ENCODE data around the gene AMN1. TPM values are rescaled to one million over a fixed set of nuclear protein-coding genes. Genes with fewer than 3 reads are reported as not detected.
A peak's percentile ranks its signal among the peaks of the same experiment; 100 is the strongest.
"Not testable (repeated sequence)": the region's sequence is repeated elsewhere in the genome, so short reads cannot be mapped to it uniquely, and the experiment has no call there.

AMN1 gene
- total RNA-seq, 1 donor from 2014 or later: 5.6 TPM

GRCh38 chr12:31772186-31772585 lies 43.4 kb upstream of the AMN1 start:
- H3K27ac Mint-ChIP-seq (ENCODE audit: unreplicated experiment): peak overlapping the region; percentile 22
- no peaks in the 10 kb centered on the region for H3K9me3 Mint-ChIP-seq (ENCODE audit: unreplicated experiment)

GRCh38 chr12:31768046-31768445 lies 39.2 kb upstream of the AMN1 start:
- TF ChIP-seq CTCF (IDR thresholded peaks at IDR 0.05; ENCODE audit: unreplicated experiment): no peak
- Mint-ChIP-seq H3K27ac (ENCODE audit: unreplicated experiment) (no peak overlapping the region), H3K4me3 (ENCODE audit: unreplicated experiment) (no peak overlapping the region)

More at GRCh38 chr12:31772186-31772585, 43.4 kb upstream of the AMN1 start:
- Mint-ChIP-seq H3K27me3 (ENCODE audit: unreplicated experiment) (peaks cover 2% of the 10 kb centered on the region), H3K4me3 (ENCODE audit: unreplicated experiment) (no peak overlapping the region), H3K36me3 (ENCODE audit: low read depth, unreplicated experiment) (peaks cover 4% of the 10 kb centered on the region), H3K4me1 (ENCODE audit: unreplicated experiment) (peaks cover 18% of the 10 kb centered on the region)
- no peak for DNase-seq (ENCODE audit: low spot score)
- TF ChIP-seq CTCF (IDR thresholded peaks at IDR 0.05; ENCODE audit: unreplicated experiment): no peak

GRCh38 chr12:31765931-31766330 lies 37.1 kb upstream of the AMN1 start:
- Mint-ChIP-seq H3K4me1 (ENCODE audit: unreplicated experiment) (no peaks in the 10 kb centered on the region), H3K36me3 (ENCODE audit: low read depth, unreplicated experiment) (no peaks in the 10 kb centered on the region), H3K27me3 (ENCODE audit: unreplicated experiment) (peaks cover 2% of the 10 kb centered on the region)

More at GRCh38 chr12:31768046-31768445, 39.2 kb upstream of the AMN1 start:
- no peak for DNase-seq (ENCODE audit: low spot score)
- no peaks in the 10 kb centered on the region for H3K9me3 Mint-ChIP-seq (ENCODE audit: unreplicated experiment)
- H3K36me3 Mint-ChIP-seq (ENCODE audit: low read depth, unreplicated experiment): peaks cover 4% of the 10 kb centered on the region
- H3K27me3 Mint-ChIP-seq (ENCODE audit: unreplicated experiment): peaks cover 2% of the 10 kb centered on the region
- H3K4me1 Mint-ChIP-seq (ENCODE audit: unreplicated experiment): peaks cover 7% of the 10 kb centered on the region

GRCh38 chr12:31759632-31760459 lies 31.0 kb upstream of the AMN1 start:
- Mint-ChIP-seq H3K9me3 (ENCODE audit: unreplicated experiment) (no peaks in the 10 kb centered on the region), H3K36me3 (ENCODE audit: low read depth, unreplicated experiment) (no peaks in the 10 kb centered on the region), H3K27ac (ENCODE audit: unreplicated experiment) (no peak overlapping the region), H3K4me1 (ENCODE audit: unreplicated experiment) (peaks cover 4% of the 10 kb centered on the region), H3K27me3 (ENCODE audit: unreplicated experiment) (no peaks in the 10 kb centered on the region), H3K4me3 (ENCODE audit: unreplicated experiment) (no peak overlapping the region)
- DNase-seq (ENCODE audit: low spot score): no peak
- no peak for TF ChIP-seq CTCF (IDR thresholded peaks at IDR 0.05; ENCODE audit: unreplicated experiment)

More at GRCh38 chr12:31765931-31766330, 37.1 kb upstream of the AMN1 start:
- Mint-ChIP-seq H3K4me3 (ENCODE audit: unreplicated experiment) (no peak overlapping the region), H3K27ac (ENCODE audit: unreplicated experiment) (no peak overlapping the region), H3K9me3 (ENCODE audit: unreplicated experiment) (no peaks in the 10 kb centered on the region)
- DNase-seq (ENCODE audit: low spot score): no peak
- no peak for TF ChIP-seq CTCF (IDR thresholded peaks at IDR 0.05; ENCODE audit: unreplicated experiment)

- H3K27me3 Mint-ChIP-seq (ENCODE audit: unreplicated experiment); H3K4me3 Mint-ChIP-seq (ENCODE audit: unreplicated experiment); H3K9me3 Mint-ChIP-seq (ENCODE audit: unreplicated experiment); H3K4me1 Mint-ChIP-seq (ENCODE audit: unreplicated experiment); H3K27ac Mint-ChIP-seq (ENCODE audit: unreplicated experiment); H3K36me3 Mint-ChIP-seq (ENCODE audit: low read depth, unreplicated experiment); DNase-seq (ENCODE audit: low spot score): not testable (repeated sequence)
Observed at GRCh38 chr12:31758297-31758696, 29.5 kb upstream of the AMN1 start.

All from endothelial cell (in vitro differentiated cells).